ENCODE data around the gene PCGF3.
"Not testable (repeated sequence)": the region's sequence is repeated elsewhere in the genome, so short reads cannot be mapped to it uniquely, and the experiment has no call there.

The PCGF3 gene

GRCh38 chr4:705278-706082 is at the start of gene PCGF3:
PCGF3 (plus strand) TSS chr4:705832; CDS start chr4:733681, 27,849 bp downstream.
- DNase-seq = peak; percentile 98

- DNase-seq = no peak
Observed at GRCh38 chr4:656436-657337, 48.9 kb upstream of the PCGF3 start.

- DNase-seq = no peak
Observed at GRCh38 chr4:657338-657833, 48.2 kb upstream of the PCGF3 start.

- DNase-seq = no peak
Observed at GRCh38 chr4:657834-658667, 47.6 kb upstream of the PCGF3 start.

- no peak for DNase-seq
Observed at GRCh38 chr4:658681-659667, 46.7 kb upstream of the PCGF3 start.

- DNase-seq = no peak
Observed at GRCh38 chr4:659851-660250, 45.8 kb upstream of the PCGF3 start.

GRCh38 chr4:660401-660800 is 45.2 kb upstream of the PCGF3 start:
- DNase-seq = no peak

GRCh38 chr4:661231-661630 is 44.4 kb upstream of the PCGF3 start:
- DNase-seq = no peak

- no peak for DNase-seq
Observed at GRCh38 chr4:661881-662761, 43.5 kb upstream of the PCGF3 start.

- no peak for DNase-seq
Observed at GRCh38 chr4:663046-663437, 42.6 kb upstream of the PCGF3 start.

- DNase-seq = peak; percentile 80
Observed at GRCh38 chr4:663438-664428, 41.9 kb upstream of the PCGF3 start.

GRCh38 chr4:664713-665231 is 40.9 kb upstream of the PCGF3 start:
- DNase-seq = no peak

- DNase-seq = no peak
Observed at GRCh38 chr4:665381-665750, 40.3 kb upstream of the PCGF3 start.

- no peak for DNase-seq
Observed at GRCh38 chr4:665751-666435, 39.7 kb upstream of the PCGF3 start.

- no peak for DNase-seq
Observed at GRCh38 chr4:666436-666810, 39.2 kb upstream of the PCGF3 start.

GRCh38 chr4:666822-667544 is 38.6 kb upstream of the PCGF3 start:
- no peak for DNase-seq

GRCh38 chr4:667545-667925 is 38.1 kb upstream of the PCGF3 start:
- no peak for DNase-seq

GRCh38 chr4:668219-668618 is 37.4 kb upstream of the PCGF3 start:
- not testable (repeated sequence) for DNase-seq
